ENCODE data around the gene ASH1L.
"Not testable (repeated sequence)": the region's sequence is repeated elsewhere in the genome, so short reads cannot be mapped to it uniquely, and the experiment has no call there.

ASH1L gene

GRCh38 chr1:155453141-155453540 lies 109.5 kb downstream of the ASH1L start:
- ChIA-PET CTCF (interaction anchor here (0.7 kb wide), 1 partner anchor 77 kb away, joined by 3 read pairs; no protein-coding TSS in a partner anchor), POLR2A (no interaction called here)
- peaks cover 13 to 38% (median 25%) of the 10 kb centered on the region in 4 experiments for H3K36me3 ChIP-seq (ENCODE audit: control insufficient read depth in 4 of 4, insufficient read depth in 4 of 4, low read length in 3 of 4)
- H3K4me3 ChIP-seq (ENCODE audit: control insufficient read depth in 1 of 7, extremely low read depth in 1 of 7, insufficient read depth in 4 of 7, low read depth in 2 of 7, low read length in 6 of 7) = no peak overlapping the region
- H3K27ac ChIP-seq (ENCODE audit: insufficient read depth in 1 of 2, low read depth in 1 of 2, low read length in 2 of 2, poor library complexity in 1 of 2, severe bottlenecking in 2 of 2) = no peak overlapping the region
- H3K27me3 ChIP-seq (replicated peaks in 2 of 5; ENCODE audit: control insufficient read depth in 4 of 5, insufficient read depth in 5 of 5, low read length in 4 of 5) = no peaks in the 10 kb centered on the region
- no peaks in the 10 kb centered on the region for H3K9me3 ChIP-seq (ENCODE audit: control extremely low read depth in 1 of 5, control insufficient read depth in 4 of 5, insufficient read depth in 2 of 5, low read depth in 1 of 5, low read length in 4 of 5)
- H3K4me1 ChIP-seq (ENCODE audit: control extremely low read depth in 1 of 4, control insufficient read depth in 4 of 4, insufficient read depth in 4 of 4, low read length in 3 of 4) = peaks cover 0 to 6% (median 0%) of the 10 kb centered on the region in 4 experiments
- DNase-seq = no peak
- WGBS (ENCODE audit: insufficient coverage) = 95% methylated on average over 4 of the region's 7 CpGs

- Histone ChIP-seq H3K4me3 (ENCODE audit: control insufficient read depth in 1 of 7, extremely low read depth in 1 of 7, insufficient read depth in 4 of 7, low read depth in 2 of 7, low read length in 6 of 7) (no peak overlapping the region), H3K4me1 (ENCODE audit: control extremely low read depth in 1 of 4, control insufficient read depth in 4 of 4, insufficient read depth in 4 of 4, low read length in 3 of 4) (peaks cover 0 to 5% (median 0%) of the 10 kb centered on the region in 4 experiments), H3K9me3 (ENCODE audit: control extremely low read depth in 1 of 5, control insufficient read depth in 4 of 5, insufficient read depth in 2 of 5, low read depth in 1 of 5, low read length in 4 of 5) (no peaks in the 10 kb centered on the region), H3K27ac (ENCODE audit: insufficient read depth in 1 of 2, low read depth in 1 of 2, low read length in 2 of 2, poor library complexity in 1 of 2, severe bottlenecking in 2 of 2) (no peak overlapping the region), H3K36me3 (ENCODE audit: control insufficient read depth in 4 of 4, insufficient read depth in 4 of 4, low read length in 3 of 4) (peaks cover 6 to 37% (median 25%) of the 10 kb centered on the region in 4 experiments), H3K27me3 (replicated peaks in 2 of 5; ENCODE audit: control insufficient read depth in 4 of 5, insufficient read depth in 5 of 5, low read length in 4 of 5) (no peaks in the 10 kb centered on the region)
- no peak for DNase-seq
- ChIA-PET POLR2A (no interaction called here), CTCF (no interaction called here)
- WGBS (ENCODE audit: insufficient coverage) = 100% methylated on average over 6 of the region's 7 CpGs
Observed at GRCh38 chr1:155451199-155451598, 111.4 kb downstream of the ASH1L start.

DNA sequence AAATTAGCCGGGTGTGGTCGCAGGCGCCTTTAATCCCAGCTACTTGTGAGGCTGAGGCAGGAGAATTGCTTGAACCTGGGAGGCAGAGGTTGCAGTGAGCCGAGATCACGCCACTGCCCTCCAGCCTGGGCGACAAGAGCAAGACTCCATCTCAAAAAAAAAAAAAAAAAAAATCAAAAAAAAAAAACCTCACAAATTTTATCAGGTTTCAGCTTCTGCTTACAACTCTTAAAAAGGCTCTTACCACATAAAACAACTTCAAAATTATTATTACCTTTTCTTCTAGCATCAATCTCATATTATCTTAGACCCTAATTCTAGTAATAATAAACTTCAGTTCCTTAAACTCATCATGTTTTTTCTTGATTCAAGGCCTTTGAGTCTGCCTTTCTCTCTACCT lies 120.2 kb downstream of the ASH1L start:
- POLR2A ChIA-PET = not testable (repeated sequence)

GRCh38 chr1:155437405-155437804 lies 125.2 kb downstream of the ASH1L start:
- no peak for DNase-seq
- Histone ChIP-seq H3K9me3 (ENCODE audit: control extremely low read depth in 1 of 5, control insufficient read depth in 4 of 5, insufficient read depth in 2 of 5, low read depth in 1 of 5, low read length in 4 of 5) (no peaks in the 10 kb centered on the region), H3K4me3 (ENCODE audit: control insufficient read depth in 1 of 7, extremely low read depth in 1 of 7, insufficient read depth in 4 of 7, low read depth in 2 of 7, low read length in 6 of 7) (no peak overlapping the region), H3K27ac (ENCODE audit: insufficient read depth in 1 of 2, low read depth in 1 of 2, low read length in 2 of 2, poor library complexity in 1 of 2, severe bottlenecking in 2 of 2) (no peak overlapping the region), H3K4me1 (ENCODE audit: control extremely low read depth in 1 of 4, control insufficient read depth in 4 of 4, insufficient read depth in 4 of 4, low read length in 3 of 4) (no peaks in the 10 kb centered on the region), H3K27me3 (replicated peaks in 2 of 5; ENCODE audit: control insufficient read depth in 4 of 5, insufficient read depth in 5 of 5, low read length in 4 of 5) (no peaks in the 10 kb centered on the region), H3K36me3 (ENCODE audit: control insufficient read depth in 4 of 4, insufficient read depth in 4 of 4, low read length in 3 of 4) (peaks cover 19 to 42% (median 23%) of the 10 kb centered on the region in 4 experiments)
- POLR2A ChIA-PET = interaction anchor here (1.2 kb wide), 1 partner anchor 11 kb away, joined by 3 read pairs; no protein-coding TSS in a partner anchor
- CTCF ChIA-PET = interaction anchor here (0.9 to 1.1 kb wide), 2 partner anchors 11 to 25 kb away, joined by 3 read pairs; no protein-coding TSS in a partner anchor
- no CpG with 5 or more reads among the region's 4 CpGs for WGBS (ENCODE audit: insufficient coverage)

More for the DNA sequence above, 120.2 kb downstream of the ASH1L start:
- H3K4me3 ChIP-seq (ENCODE audit: control insufficient read depth in 1 of 7, extremely low read depth in 1 of 7, insufficient read depth in 4 of 7, low read depth in 2 of 7, low read length in 6 of 7); CTCF ChIA-PET; H3K4me1 ChIP-seq (ENCODE audit: control extremely low read depth in 1 of 4, control insufficient read depth in 4 of 4, insufficient read depth in 4 of 4, low read length in 3 of 4); DNase-seq; H3K9me3 ChIP-seq (ENCODE audit: control extremely low read depth in 1 of 5, control insufficient read depth in 4 of 5, insufficient read depth in 2 of 5, low read depth in 1 of 5, low read length in 4 of 5); H3K27me3 ChIP-seq (replicated peaks in 2 of 5; ENCODE audit: control insufficient read depth in 4 of 5, insufficient read depth in 5 of 5, low read length in 4 of 5); H3K27ac ChIP-seq (ENCODE audit: insufficient read depth in 1 of 2, low read depth in 1 of 2, low read length in 2 of 2, poor library complexity in 1 of 2, severe bottlenecking in 2 of 2): not testable (repeated sequence)
- 100% methylated on average over 3 of the region's 6 CpGs for WGBS (ENCODE audit: insufficient coverage)
- H3K36me3 ChIP-seq (ENCODE audit: control insufficient read depth in 4 of 4, insufficient read depth in 4 of 4, low read length in 3 of 4) = peaks cover 11 to 16% (median 15%) of the 10 kb centered on the region in 4 experiments

- POLR2A ChIA-PET; CTCF ChIA-PET; H3K4me1 ChIP-seq (ENCODE audit: control extremely low read depth in 1 of 4, control insufficient read depth in 4 of 4, insufficient read depth in 4 of 4, low read length in 3 of 4); H3K27me3 ChIP-seq (replicated peaks in 2 of 5; ENCODE audit: control insufficient read depth in 4 of 5, insufficient read depth in 5 of 5, low read length in 4 of 5); H3K27ac ChIP-seq (ENCODE audit: insufficient read depth in 1 of 2, low read depth in 1 of 2, low read length in 2 of 2, poor library complexity in 1 of 2, severe bottlenecking in 2 of 2); H3K4me3 ChIP-seq (ENCODE audit: control insufficient read depth in 1 of 7, extremely low read depth in 1 of 7, insufficient read depth in 4 of 7, low read depth in 2 of 7, low read length in 6 of 7); H3K9me3 ChIP-seq (ENCODE audit: control extremely low read depth in 1 of 5, control insufficient read depth in 4 of 5, insufficient read depth in 2 of 5, low read depth in 1 of 5, low read length in 4 of 5); DNase-seq: not testable (repeated sequence)
- H3K36me3 ChIP-seq (ENCODE audit: control insufficient read depth in 4 of 4, insufficient read depth in 4 of 4, low read length in 3 of 4) = peaks cover 26 to 63% (median 31%) of the 10 kb centered on the region in 4 experiments
- WGBS (ENCODE audit: insufficient coverage) = 99% methylated on average over 10 of the region's 14 CpGs
Observed at GRCh38 chr1:155433831-155434389, 128.7 kb downstream of the ASH1L start.

DNA sequence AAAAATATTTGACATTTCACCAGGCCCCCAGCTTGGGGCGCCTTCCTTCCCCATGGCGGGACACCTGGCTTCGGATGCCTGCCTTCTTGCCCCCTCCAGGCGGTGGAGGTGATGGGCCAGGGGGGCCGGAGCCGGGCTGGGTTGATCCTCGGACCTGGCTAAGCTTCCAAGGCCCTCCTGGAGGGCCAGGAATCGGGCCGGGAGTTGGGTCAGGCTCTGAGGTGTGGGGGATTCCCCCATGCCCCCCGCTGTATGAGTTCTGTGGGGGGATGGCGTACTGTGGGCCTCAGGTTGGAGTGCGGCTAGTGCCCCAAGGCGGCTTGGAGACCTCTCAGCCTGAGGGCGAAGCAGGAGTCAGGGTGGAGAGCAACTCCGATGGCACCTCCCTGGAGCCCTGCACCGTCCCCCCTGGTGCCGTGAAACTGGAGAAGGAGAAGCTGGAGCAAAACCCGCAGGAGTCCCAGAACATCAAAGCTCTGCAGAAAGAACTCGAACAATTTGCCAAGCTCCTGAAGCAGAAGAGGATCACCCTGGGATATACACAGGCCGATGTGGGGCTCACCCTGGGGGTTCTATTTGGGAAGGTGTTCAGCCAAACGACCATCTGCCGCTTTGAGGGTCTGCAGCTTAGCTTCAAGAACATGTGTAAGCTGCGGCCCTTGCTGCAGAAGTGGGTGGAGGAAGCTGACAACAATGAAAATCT lies 129.3 kb downstream of the ASH1L start:
- H3K27ac ChIP-seq (ENCODE audit: insufficient read depth in 1 of 2, low read depth in 1 of 2, low read length in 2 of 2, poor library complexity in 1 of 2, severe bottlenecking in 2 of 2); H3K27me3 ChIP-seq (replicated peaks in 2 of 5; ENCODE audit: control insufficient read depth in 4 of 5, insufficient read depth in 5 of 5, low read length in 4 of 5); H3K4me1 ChIP-seq (ENCODE audit: control extremely low read depth in 1 of 4, control insufficient read depth in 4 of 4, insufficient read depth in 4 of 4, low read length in 3 of 4); H3K4me3 ChIP-seq (ENCODE audit: control insufficient read depth in 1 of 7, extremely low read depth in 1 of 7, insufficient read depth in 4 of 7, low read depth in 2 of 7, low read length in 6 of 7); POLR2A ChIA-PET; DNase-seq; H3K9me3 ChIP-seq (ENCODE audit: control extremely low read depth in 1 of 5, control insufficient read depth in 4 of 5, insufficient read depth in 2 of 5, low read depth in 1 of 5, low read length in 4 of 5): not testable (repeated sequence)
- CTCF ChIA-PET = interaction anchor here (0.7 kb wide), 1 partner anchor 267 kb away, joined by 3 read pairs; no protein-coding TSS in a partner anchor
- H3K36me3 ChIP-seq (ENCODE audit: control insufficient read depth in 4 of 4, insufficient read depth in 4 of 4, low read length in 3 of 4) = peaks cover 20 to 57% (median 25%) of the 10 kb centered on the region in 4 experiments
- WGBS (ENCODE audit: insufficient coverage) = over 99% methylated on average over 12 of the region's 23 CpGs

GRCh38 chr1:155424091-155424490 lies 138.5 kb downstream of the ASH1L start:
- WGBS (ENCODE audit: insufficient coverage) = 98% methylated on average over 7 of the region's 7 CpGs
- Histone ChIP-seq H3K4me3 (ENCODE audit: control insufficient read depth in 1 of 7, extremely low read depth in 1 of 7, insufficient read depth in 4 of 7, low read depth in 2 of 7, low read length in 6 of 7) (no peak overlapping the region), H3K36me3 (ENCODE audit: control insufficient read depth in 4 of 4, insufficient read depth in 4 of 4, low read length in 3 of 4) (peaks cover 7 to 26% (median 9%) of the 10 kb centered on the region in 4 experiments), H3K4me1 (ENCODE audit: control extremely low read depth in 1 of 4, control insufficient read depth in 4 of 4, insufficient read depth in 4 of 4, low read length in 3 of 4) (no peaks in the 10 kb centered on the region), H3K9me3 (ENCODE audit: control extremely low read depth in 1 of 5, control insufficient read depth in 4 of 5, insufficient read depth in 2 of 5, low read depth in 1 of 5, low read length in 4 of 5) (peaks cover 0 to 2% (median 0%) of the 10 kb centered on the region in 5 experiments), H3K27ac (ENCODE audit: insufficient read depth in 1 of 2, low read depth in 1 of 2, low read length in 2 of 2, poor library complexity in 1 of 2, severe bottlenecking in 2 of 2) (no peak overlapping the region), H3K27me3 (replicated peaks in 2 of 5; ENCODE audit: control insufficient read depth in 4 of 5, insufficient read depth in 5 of 5, low read length in 4 of 5) (no peaks in the 10 kb centered on the region)
- DNase-seq = no peak
- ChIA-PET CTCF (interaction anchor here (1.6 kb wide), 1 partner anchor 20 kb away, joined by 3 read pairs; no protein-coding TSS in a partner anchor), POLR2A (no interaction called here)
